ENCODE data around the gene CLEC4E. TPM values are rescaled to one million over a fixed set of nuclear protein-coding genes. Genes with fewer than 3 reads are reported as not detected.

The CLEC4E gene
- total and polyA plus RNA-seq, 8 donors = 1.2 to 5.1 (median 1.7) TPM; not detected in 3

GRCh38 chr12:8508223-8508622, 32.5 kb downstream of the CLEC4E start:
- Histone ChIP-seq H3K4me3 (no peak overlapping the region), H3K27me3 (peaks cover 0 to 16% (median 0%) of the 10 kb centered on the region in 3 donors), H3K9me3 (no peaks in the 10 kb centered on the region), H3K36me3 (no peaks in the 10 kb centered on the region), H3K27ac (no peak overlapping the region), H3K4me1 (no peaks in the 10 kb centered on the region)
- 67 to 81% (median 75%) methylated on average over 2 to 3 of the region's 3 CpGs for WGBS, 5 donors
- DNase-seq = no peak
- TF ChIP-seq POLR2A (IDR thresholded peaks at IDR 0.05) (no peak), EP300 (IDR thresholded peaks at IDR 0.05) (no peak), POLR2AphosphoS5 (IDR thresholded peaks at IDR 0.05) (no peak)
- TF ChIP-seq, protein P1, sequence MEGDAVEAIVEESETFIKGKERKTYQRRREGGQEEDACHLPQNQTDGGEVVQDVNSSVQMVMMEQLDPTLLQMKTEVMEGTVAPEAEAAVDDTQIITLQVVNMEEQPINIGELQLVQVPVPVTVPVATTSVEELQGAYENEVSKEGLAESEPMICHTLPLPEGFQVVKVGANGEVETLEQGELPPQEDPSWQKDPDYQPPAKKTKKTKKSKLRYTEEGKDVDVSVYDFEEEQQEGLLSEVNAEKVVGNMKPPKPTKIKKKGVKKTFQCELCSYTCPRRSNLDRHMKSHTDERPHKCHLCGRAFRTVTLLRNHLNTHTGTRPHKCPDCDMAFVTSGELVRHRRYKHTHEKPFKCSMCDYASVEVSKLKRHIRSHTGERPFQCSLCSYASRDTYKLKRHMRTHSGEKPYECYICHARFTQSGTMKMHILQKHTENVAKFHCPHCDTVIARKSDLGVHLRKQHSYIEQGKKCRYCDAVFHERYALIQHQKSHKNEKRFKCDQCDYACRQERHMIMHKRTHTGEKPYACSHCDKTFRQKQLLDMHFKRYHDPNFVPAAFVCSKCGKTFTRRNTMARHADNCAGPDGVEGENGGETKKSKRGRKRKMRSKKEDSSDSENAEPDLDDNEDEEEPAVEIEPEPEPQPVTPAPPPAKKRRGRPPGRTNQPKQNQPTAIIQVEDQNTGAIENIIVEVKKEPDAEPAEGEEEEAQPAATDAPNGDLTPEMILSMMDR (IDR thresholded peaks at IDR 0.05) = no peak
- intact Hi-C loops (cut with DNase I; ENCODE audit: low total_unique reads) = no loop called here

DNA sequence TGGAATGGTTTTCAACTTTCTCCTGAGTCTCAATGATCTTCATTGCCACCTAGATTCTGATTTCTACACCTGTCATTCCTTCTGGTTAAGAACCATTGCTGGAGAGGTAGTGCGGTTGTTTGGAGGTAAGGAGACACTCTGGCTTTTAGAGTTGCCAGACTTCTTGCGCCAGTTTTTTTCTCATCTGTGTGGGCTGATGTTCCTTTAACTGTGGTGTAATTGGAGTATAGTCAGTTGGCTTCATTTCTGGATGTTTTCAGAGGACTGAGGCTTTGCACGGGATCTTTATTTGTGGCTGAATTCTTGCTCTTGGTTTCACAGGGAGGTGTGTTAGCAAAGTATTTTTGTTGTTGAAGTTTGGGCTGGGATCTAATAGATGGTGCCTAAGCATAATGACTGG, 33.1 kb downstream of the CLEC4E start:
- intact Hi-C loops (cut with DNase I; ENCODE audit: low total_unique reads) = no loop called here
- no peak for DNase-seq
- WGBS, 5 donors = 84 to 96% (median 86%) methylated on average over 3 of the region's 3 CpGs

GRCh38 chr12:8504351-8504750, 36.4 kb downstream of the CLEC4E start:
- H3K27me3 ChIP-seq = peaks cover 0 to 14% (median 0%) of the 10 kb centered on the region in 3 donors
- no peaks in the 10 kb centered on the region for H3K9me3 ChIP-seq
- H3K4me1 ChIP-seq = no peaks in the 10 kb centered on the region
- intact Hi-C loops (cut with DNase I; ENCODE audit: low total_unique reads) = no loop called here
- TF ChIP-seq EP300 (IDR thresholded peaks at IDR 0.05) = no peak
- TF ChIP-seq POLR2A (IDR thresholded peaks at IDR 0.05) = no peak
- TF ChIP-seq, protein P1 (IDR thresholded peaks at IDR 0.05) = no peak
- TF ChIP-seq POLR2AphosphoS5 (IDR thresholded peaks at IDR 0.05) = no peak
- H3K27ac ChIP-seq = no peak overlapping the region
- no peak overlapping the region for H3K4me3 ChIP-seq
- WGBS, 5 donors = 64 to 85% (median 76%) methylated on average over 1 of the region's 1 CpG
- no peaks in the 10 kb centered on the region for H3K36me3 ChIP-seq
- no peak for DNase-seq

More for the DNA sequence above, 33.1 kb downstream of the CLEC4E start:
- no peaks in the 10 kb centered on the region for H3K9me3 ChIP-seq
- no peak overlapping the region for H3K27ac ChIP-seq
- H3K36me3 ChIP-seq = no peaks in the 10 kb centered on the region
- no peaks in the 10 kb centered on the region for H3K4me1 ChIP-seq
- H3K4me3 ChIP-seq = no peak overlapping the region
- peaks cover 0 to 16% (median 0%) of the 10 kb centered on the region in 3 donors for H3K27me3 ChIP-seq
- TF ChIP-seq EP300 (IDR thresholded peaks at IDR 0.05) (no peak), POLR2A (IDR thresholded peaks at IDR 0.05) (no peak), POLR2AphosphoS5 (IDR thresholded peaks at IDR 0.05) (no peak)
- TF ChIP-seq, protein P1 (IDR thresholded peaks at IDR 0.05) = no peak

- H3K36me3 ChIP-seq = no peaks in the 10 kb centered on the region
- no peak overlapping the region for H3K27ac ChIP-seq
- no peak for DNase-seq
- H3K27me3 ChIP-seq = no peaks in the 10 kb centered on the region
- H3K9me3 ChIP-seq = no peaks in the 10 kb centered on the region
- no peaks in the 10 kb centered on the region for H3K4me1 ChIP-seq
- no peak overlapping the region for H3K4me3 ChIP-seq
- TF ChIP-seq POLR2AphosphoS5 (IDR thresholded peaks at IDR 0.05) (no peak), EP300 (IDR thresholded peaks at IDR 0.05) (no peak), POLR2A (IDR thresholded peaks at IDR 0.05) (no peak)
- TF ChIP-seq, protein P1 (IDR thresholded peaks at IDR 0.05) = no peak
- intact Hi-C loops (cut with DNase I; ENCODE audit: low total_unique reads) = no loop called here
- WGBS, 5 donors = 58 to 70% (median 66%) methylated on average over 3 of the region's 3 CpGs
Observed at GRCh38 chr12:8501720-8502119, 39.0 kb downstream of the CLEC4E start.

All from stomach (tissue), 9 donors.